ENCODE measurements around the gene BUB3.
"Not testable (repeated sequence)": the region's sequence is repeated elsewhere in the genome, so short reads cannot be mapped to it uniquely, and the experiment has no call there.

BUB3 gene

DNA sequence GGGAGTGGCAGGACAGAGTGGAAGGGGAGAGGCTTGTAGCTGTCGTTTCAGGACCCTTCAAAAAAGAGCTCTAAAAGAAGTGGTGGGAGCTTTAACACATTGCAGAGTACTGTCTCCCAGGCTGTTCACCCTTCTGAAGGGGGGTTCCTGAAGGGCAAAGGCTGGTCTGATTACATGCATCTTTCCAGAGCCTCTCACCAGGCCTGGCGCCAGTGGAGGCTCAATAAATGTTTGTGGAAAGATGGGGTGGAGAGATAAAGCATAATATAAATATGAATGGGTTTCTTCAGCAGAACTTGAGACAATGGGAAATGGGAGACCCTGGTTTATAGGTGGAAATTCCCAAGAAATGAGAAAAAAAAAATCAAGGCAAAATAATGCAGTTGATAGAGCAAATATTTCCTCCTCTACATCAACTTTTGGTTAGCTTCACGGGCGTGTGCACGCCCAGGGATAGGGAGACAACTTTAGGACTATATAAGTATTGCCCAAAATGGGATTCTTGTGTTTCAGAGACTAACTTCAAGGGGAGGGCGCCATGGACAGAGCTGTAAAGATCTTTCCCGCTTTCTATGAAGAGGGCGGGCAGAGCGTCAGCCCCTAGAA, 613 bp upstream of the BUB3 start:
- no peak for DNase-seq (ENCODE audit: low read depth in 2 of 2, low spot score in 1 of 2)

GRCh38 chr10:123154711-123155505, 706 bp downstream of the BUB3 start:
- no peak for DNase-seq (ENCODE audit: low read depth in 2 of 2, low spot score in 1 of 2)

DNA sequence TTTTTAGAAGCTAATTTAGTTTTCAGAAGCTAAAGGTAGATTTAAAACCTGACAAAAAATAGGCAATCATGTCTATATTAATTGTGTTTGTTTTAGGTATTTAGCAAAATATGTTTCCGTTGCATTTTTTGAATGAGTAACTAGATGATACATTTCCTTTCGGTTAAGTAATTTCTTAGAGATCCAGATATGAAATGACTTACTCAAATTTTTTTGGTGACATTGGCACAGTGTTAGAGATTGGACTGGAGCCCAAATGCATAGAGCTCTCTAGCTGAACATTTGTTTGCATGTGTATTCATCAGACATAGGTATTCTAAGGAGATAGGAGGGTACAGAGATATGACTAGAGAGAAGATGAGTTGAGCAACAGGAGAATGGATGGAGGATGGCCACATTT, 1.9 kb downstream of the BUB3 start:
- no peak for DNase-seq (ENCODE audit: low read depth in 2 of 2, low spot score in 1 of 2)

DNA sequence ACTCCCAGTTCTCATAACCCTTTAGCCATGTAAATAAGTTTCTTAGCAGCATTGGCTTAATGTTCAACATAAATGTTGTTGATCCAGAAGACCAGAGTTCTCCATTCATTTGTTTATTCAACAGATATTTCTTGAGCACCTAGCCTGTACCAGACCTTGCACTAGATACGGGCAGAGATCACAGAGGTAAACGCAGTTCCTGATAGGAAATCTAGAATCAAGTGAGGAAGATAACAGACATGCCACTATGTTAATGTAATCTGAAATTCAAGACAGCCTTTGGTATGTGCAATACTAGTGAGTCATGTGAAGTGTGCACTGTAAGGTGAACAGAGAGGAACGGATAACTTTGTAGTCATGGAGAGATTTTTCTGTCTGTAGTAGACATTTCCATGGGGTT, 3.0 kb downstream of the BUB3 start:
- DNase-seq (ENCODE audit: low read depth in 2 of 2, low spot score in 1 of 2): no peak

GRCh38 chr10:123158682-123159081, 4.5 kb downstream of the BUB3 start:
- DNase-seq (ENCODE audit: low read depth in 2 of 2, low spot score in 1 of 2): no peak

GRCh38 chr10:123160311-123160980, 6.2 kb downstream of the BUB3 start:
- no peak for DNase-seq (ENCODE audit: low read depth in 2 of 2, low spot score in 1 of 2)

- no peak for DNase-seq (ENCODE audit: low read depth in 2 of 2, low spot score in 1 of 2)
Observed at GRCh38 chr10:123164319-123164718, 10.1 kb downstream of the BUB3 start.

DNA sequence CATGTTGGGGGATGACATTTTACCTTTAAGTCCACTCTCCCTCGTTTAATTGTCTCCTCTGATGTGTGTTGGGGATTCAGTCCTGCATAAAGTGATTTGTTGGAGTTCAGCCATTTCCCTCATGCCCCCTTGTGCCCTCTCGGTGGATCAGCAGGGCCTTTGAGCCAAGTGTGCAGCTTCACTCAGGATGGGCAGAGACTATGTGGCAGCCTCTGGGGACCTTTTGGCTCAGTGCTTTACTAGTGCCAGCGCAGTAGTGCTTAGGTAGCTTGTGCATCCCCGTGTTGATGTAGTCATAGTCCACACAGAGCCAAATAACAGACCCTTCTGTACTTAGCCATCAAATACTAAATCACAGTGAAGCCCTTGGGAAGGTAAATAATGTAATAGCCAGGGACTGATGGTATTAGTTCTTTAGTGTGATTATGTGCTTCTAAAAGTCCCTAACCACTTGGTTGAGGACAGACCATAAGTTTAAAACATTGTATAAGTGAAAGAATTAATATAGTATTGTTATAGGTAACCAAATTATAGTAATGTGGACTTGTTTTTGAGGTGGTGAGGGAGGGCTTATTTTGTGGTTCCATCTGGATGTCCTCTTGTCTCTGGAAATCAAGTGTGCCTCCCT, 11.4 kb downstream of the BUB3 start:
- no peak for DNase-seq (ENCODE audit: low read depth in 2 of 2, low spot score in 1 of 2)

DNA sequence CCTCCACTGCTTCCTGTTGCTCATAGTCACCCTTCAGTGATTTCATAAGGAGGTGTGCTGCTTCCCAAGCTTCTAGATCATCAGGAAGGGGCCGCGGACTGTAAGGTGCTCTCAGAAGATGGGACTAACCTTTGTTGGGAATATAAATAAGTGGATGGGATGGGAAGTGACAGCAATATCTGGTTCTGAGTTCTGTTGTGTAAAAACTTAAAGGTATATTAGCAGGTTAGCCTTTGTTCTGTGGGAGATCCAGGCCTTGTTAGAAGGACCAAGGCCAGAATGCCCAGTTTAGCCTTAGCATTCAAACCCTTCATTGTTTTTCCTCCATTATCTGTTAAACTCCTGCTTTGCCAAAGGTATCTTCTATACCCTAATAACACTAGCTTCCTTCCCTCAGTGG, 12.4 kb downstream of the BUB3 start:
- no peak for DNase-seq (ENCODE audit: low read depth in 2 of 2, low spot score in 1 of 2)

DNA sequence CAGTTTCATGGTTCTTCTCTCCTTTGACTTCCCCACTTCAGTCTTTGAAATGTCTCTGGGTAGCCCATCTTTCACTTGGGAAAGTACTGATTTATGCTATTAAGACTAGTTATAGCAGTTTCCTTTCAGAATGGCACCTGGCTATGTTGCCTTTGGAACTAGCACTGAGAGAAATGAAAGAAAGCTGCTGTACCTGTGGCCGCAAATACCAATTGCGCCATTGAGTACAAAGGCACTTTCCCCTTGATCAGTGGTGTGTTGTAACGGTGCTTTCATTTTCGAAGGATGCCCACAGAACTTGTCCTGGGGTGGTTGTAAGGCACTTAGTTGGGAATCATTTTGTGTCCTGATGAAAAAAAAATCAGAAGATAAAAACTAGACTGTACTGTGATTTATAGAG, 16.8 kb downstream of the BUB3 start:
- DNase-seq (ENCODE audit: low read depth in 2 of 2, low spot score in 1 of 2): no peak

- not testable (repeated sequence) for DNase-seq (ENCODE audit: low read depth in 2 of 2, low spot score in 1 of 2)
Observed at GRCh38 chr10:123171616-123172015, 17.4 kb downstream of the BUB3 start.

DNA sequence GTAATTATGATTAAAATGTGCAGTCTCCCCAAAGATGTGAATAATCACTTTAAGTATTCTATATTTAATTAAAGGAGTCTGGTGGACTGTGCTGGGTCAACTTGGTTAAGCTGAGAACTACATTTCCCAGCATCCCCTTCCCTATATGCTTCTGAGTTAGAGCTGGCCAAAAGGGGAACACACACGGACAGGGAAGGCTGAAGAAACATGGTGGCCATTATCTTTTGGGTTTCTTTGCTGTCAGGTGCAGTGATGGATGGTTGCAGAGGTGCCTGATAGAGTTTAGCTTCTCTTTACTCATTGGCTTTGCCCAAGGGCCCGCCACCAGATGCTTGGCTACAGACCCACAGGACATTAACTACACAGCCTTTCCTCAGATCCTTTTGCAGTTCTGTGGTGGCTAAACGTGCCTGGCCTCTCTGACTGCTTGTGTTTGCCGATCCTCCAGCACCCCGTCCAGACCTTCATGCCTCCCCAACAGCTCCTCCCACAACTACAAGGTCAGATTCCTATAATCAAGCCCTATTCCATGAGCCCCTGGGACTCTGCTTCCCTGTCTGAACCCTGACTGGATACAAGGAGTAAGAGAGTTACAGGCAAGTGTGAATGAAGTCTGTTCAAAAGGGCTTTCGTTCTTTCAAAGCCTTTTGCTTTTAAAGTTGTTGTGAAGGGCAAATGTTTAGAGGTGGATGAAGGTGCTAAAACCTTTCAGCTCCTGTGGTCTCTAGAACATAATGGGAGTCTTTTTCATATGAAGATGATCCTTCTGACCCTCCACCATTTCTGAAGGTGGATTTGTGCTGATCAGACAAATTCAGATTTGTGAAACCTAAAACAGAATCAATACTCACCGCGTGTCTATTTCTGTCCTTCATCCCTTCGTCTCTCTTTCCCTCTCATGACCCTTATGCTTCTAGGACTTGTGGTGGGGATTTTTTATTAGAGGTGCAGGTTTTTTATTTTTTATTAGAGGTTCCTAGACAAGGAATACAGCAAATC, 21.5 kb downstream of the BUB3 start:
- DNase-seq (ENCODE audit: low read depth in 2 of 2, low spot score in 1 of 2): no peak

DNA sequence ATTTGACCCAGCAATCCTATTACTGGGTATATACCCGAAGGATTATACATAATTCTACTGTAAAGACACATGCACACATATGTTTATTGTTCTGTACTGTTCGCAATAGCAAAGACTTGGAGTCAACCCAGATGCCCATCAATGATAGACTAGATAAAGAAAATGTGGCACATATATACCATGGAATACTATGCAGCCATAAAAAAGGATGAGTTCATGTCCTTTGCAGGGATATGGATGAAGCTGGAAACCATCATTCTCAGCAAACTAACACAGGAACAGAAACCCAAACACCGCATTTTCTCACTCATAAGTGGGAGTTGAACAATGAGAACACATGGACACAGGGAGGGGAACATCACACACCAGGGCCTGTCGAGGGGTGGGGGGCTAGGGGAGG, 24.2 kb downstream of the BUB3 start:
- not testable (repeated sequence) for DNase-seq (ENCODE audit: low read depth in 2 of 2, low spot score in 1 of 2)

DNA sequence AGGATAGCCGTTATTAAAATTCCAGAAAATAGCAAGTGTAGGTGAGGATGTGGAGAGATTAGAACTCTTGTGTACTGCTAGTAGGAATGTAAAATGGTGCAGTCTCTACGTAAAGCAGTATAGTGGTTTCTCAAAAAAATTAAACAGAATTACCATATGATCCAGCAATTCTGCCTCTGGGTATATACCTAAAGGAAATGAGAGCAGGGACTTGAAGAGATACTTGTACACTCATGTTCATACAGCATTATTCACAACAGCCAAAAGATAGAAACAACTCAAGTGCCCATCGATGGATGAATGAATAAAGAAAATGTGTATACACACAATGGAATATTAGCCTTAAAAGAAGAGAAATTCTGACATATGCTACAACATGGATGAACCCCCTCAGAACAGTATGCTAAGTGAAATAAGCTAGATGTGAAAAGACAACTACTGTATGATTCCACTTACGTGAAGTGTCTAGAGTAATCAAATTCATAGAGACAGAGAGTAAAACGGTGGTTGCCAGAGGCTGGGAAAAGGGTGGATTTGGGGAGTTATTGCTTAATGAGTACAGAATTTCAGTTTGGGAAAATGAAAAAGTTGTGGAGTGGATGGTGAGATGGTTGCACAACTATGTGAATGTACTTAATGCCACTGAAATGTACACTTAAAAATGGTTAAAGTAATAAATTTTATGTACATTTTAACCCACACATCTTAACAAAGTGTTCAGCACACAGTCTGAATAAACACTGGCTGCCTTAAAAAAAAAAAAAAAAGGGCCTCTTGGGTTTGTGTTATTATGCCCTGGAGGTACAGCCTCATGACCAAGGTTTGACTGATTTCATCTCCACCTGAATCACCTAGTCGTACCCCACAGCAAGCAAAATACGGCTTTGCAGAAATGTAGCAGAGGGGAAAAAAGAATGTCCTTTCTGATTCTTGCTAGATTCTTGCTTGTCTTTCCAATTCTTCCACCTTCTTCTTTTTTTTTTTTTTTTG, 26.2 kb downstream of the BUB3 start:
- no peak for DNase-seq (ENCODE audit: low read depth in 2 of 2, low spot score in 1 of 2)

DNA sequence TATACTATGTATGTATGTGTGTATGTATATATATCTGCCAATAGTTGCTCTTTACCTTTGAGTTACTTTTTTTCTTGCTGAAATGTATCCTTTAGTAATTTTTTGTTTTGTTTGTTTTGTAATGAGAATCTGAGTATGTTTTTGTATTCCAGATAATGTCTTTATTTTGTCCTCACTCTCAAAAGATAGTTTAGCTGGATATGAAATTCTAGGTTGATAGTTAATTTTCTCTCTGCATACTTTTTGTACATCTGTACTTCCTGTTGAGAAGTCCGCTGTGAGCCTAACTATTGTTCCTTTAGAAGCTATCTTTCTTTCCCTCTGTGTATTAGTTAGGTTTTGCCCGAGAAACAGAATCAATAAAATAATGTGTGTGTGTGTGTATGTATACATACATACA, 29.5 kb downstream of the BUB3 start:
- no peak for DNase-seq (ENCODE audit: low read depth in 2 of 2, low spot score in 1 of 2)

DNA sequence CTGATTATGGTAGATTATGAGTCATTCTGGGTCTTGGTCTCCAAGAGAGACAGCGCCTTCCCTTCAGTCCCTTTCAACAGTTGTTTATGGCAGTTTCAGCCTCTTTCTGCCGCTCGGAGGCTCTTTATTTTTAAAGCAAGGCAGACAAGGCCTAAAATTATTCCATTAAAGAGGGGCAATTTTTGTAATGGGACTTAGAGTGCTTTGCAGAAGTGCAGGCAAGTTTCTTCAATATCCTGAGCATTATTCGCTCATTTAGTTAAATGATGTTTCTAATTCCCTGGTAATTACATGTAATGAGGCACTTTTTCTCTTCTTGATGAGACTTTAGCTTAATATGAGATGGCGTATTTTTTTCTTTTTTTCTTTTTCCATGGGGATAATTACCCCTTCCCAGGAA, 33.6 kb downstream of the BUB3 start:
- DNase-seq (ENCODE audit: low read depth in 2 of 2, low spot score in 1 of 2): no peak

DNA sequence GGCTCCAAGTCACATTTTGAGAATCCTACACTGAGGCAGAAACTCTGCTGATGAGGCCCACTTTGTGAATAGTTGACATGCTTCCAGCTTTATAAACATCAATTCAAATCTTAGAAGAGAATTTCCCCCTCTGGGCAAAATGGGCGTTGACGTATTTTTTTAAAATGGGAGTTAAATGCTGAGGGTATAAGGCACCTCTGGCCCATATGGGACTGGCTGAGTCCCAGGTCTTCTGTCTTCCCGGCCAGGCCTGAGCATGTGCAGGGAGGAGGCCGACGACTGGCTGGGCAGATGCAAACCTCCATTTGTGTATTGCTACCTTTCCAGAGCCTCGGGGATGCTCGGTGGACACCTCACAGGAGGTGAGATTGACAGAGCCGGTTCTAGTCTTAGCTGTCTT, 37.7 kb downstream of the BUB3 start:
- no peak for DNase-seq (ENCODE audit: low read depth in 2 of 2, low spot score in 1 of 2)

DNA sequence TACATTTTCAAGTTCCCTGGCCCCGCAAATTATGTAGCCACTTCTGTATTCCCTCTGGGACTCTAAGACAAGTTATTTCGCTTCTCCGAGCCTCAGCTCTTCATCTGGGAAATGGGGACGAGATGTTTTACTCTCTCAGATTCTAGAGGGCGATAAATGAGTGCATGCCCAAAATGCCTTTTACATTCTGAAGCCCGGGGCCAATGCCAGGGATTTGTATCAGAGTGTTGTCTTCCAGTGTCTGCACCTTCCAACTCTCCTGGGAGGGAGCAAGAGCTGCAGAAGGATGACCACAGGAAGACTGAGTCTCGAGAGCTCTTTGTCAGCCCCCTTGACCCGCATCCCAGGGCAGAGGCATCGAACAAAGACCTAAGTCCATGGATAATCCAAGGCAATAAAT, 39.9 kb downstream of the BUB3 start:
- no peak for DNase-seq (ENCODE audit: low read depth in 2 of 2, low spot score in 1 of 2)

DNA sequence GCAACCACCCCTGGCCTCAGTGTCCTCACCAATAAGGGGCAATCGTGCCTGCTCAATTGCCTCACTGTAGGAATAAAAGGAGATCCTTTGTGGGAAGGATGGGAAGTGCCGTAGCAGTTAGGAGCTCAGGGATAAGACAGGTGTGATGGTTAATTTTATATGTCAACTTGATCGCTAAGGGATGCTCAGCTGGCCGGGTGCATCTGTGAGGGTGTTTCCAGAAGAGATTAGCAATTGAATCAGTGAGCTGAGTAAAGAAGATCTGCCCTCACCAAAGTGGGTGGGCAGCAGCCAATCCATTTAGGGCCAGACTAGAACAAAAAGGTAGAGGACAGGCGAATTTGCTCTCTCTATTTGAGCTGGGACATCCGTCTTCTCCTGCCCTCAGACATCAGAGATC, 46.3 kb downstream of the BUB3 start:
- DNase-seq (ENCODE audit: low read depth in 2 of 2, low spot score in 1 of 2): no peak

- DNase-seq (ENCODE audit: low read depth in 2 of 2, low spot score in 1 of 2): no peak
Observed at GRCh38 chr10:123202506-123202905, 48.3 kb downstream of the BUB3 start.
